Mucosa of rectum (tissue), 2 donors: ENCODE measurements around the gene SERBP1.
"Not testable (repeated sequence)": the region's sequence is repeated elsewhere in the genome, so short reads cannot be mapped to it uniquely, and the experiment has no call there.

Experiments
- H3K27ac ChIP-seq, 2 donors: one replicate each; pipeline ENCODE4 v1.7.0; 2013; ENCODE audit warnings: inconsistent platforms in 2 of 2, low read depth in 2 of 2, low read length in 2 of 2
- H3K27me3 ChIP-seq, 2 donors: one replicate each; pipeline ENCODE4 v1.7.0; 2013; ENCODE audit warnings: low read length in 2 of 2; ENCODE audit not compliant: control insufficient read depth in 2 of 2, insufficient read depth in 2 of 2
- H3K36me3 ChIP-seq, 2 donors: one replicate each; pipeline ENCODE4 v1.7.0; 2013; ENCODE audit warnings: low read length in 2 of 2; ENCODE audit not compliant: control insufficient read depth in 2 of 2, insufficient read depth in 2 of 2
- H3K4me1 ChIP-seq, 2 donors: one replicate each; pipeline ENCODE4 v1.7.0; 2013; ENCODE audit warnings: low read length in 2 of 2, mild to moderate bottlenecking in 1 of 2; ENCODE audit not compliant: control insufficient read depth in 2 of 2, insufficient read depth in 2 of 2
- H3K4me3 ChIP-seq, 2 donors: one replicate each; pipeline ENCODE4 v1.7.0; 2013; ENCODE audit warnings: low read length in 2 of 2
- H3K9ac ChIP-seq, 2 donors: one replicate each; pipeline ENCODE4 v1.7.0; 2013; ENCODE audit warnings: low read length in 2 of 2, low read depth in 1 of 2, mild to moderate bottlenecking in 1 of 2
- H3K9me3 ChIP-seq, 2 donors: one replicate each; pipeline ENCODE4 v1.7.0; 2013; ENCODE audit warnings: low read length in 2 of 2; ENCODE audit not compliant: control insufficient read depth in 2 of 2
- donor health status: healthy.
- donor health status: Normal muscosa, but diverticular disease.

SERBP1 gene

DNA sequence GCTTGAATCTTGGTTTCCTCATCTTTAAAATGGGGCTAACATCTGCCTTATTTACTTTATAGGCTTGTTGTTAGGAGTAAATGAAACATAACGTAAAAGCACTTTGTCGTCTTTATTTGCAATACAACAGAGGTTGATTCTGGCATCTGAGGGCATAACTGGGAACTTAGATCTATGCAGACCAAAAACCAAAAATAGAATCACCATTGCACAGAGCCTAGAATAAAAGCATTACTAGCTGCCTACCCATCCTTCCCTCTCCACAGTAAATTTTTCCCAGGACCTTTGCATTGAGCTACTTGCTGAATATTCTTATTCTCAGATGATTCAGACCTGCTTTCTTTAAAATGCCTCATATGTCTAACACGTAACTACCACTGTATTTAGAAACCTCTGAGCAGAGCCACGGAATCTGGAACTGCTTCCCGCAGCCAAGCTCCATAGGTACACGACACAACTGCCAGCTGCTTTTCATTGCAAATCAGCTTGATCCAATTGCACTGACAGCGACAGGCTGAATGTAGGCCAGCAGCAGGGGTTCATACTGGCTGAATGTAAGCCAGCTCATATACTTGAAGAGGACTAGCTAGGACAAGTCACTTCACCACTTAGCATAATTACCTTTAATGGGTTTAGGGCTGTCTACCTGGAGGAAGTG is 33.2 kb upstream of the SERBP1 start:
- H3K36me3 ChIP-seq = no peaks in the 10 kb centered on the region
- H3K27me3 ChIP-seq = no peaks in the 10 kb centered on the region
- H3K9ac ChIP-seq = no peak overlapping the region
- no peak overlapping the region for H3K4me3 ChIP-seq
- H3K4me1 ChIP-seq = no peaks in the 10 kb centered on the region
- H3K9me3 ChIP-seq = no peaks in the 10 kb centered on the region
- no peak overlapping the region for H3K27ac ChIP-seq

DNA sequence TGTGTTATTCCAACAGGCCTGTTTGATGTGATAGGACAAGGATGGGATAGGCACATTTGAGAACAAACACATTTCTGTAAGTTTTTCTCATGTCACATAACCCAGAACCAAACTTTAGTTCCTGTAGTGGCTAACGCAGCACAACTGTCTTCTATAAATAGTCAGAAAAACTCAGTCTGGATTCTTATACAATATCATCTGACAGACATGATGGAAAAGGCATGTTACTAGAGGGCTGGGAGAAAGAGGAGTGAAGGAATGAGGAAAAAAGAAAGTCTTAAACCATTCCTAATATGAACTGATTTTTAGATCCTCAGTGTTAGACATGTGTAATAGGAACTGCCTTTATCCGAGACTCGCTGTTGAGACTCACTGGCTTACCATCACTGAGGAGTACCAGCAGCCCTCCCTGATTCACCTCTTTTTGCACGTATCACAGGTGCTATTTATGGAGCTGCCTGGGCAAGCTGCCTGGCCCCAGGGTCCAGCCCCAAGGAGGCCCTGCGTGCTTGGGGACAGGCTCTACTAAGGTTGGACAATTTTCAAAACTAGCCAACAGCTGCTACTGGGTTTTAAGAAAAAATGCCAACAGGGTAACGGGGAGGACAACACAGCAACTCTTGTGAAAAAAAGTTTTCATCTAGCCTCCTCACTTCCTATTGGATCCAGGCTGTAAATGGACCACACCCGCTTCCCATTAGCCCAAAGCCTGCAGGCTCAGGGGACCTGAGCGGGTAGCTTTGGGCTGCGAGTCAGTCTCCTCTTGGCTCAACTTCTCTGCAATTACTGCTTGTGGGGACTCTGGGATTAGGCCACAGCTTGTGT is 30.7 kb upstream of the SERBP1 start:
- H3K4me1 ChIP-seq = no peaks in the 10 kb centered on the region
- no peak overlapping the region for H3K4me3 ChIP-seq
- H3K36me3 ChIP-seq = no peaks in the 10 kb centered on the region
- H3K27me3 ChIP-seq = no peaks in the 10 kb centered on the region
- H3K9me3 ChIP-seq = no peaks in the 10 kb centered on the region
- H3K27ac ChIP-seq = no peak overlapping the region
- no peak overlapping the region for H3K9ac ChIP-seq

DNA sequence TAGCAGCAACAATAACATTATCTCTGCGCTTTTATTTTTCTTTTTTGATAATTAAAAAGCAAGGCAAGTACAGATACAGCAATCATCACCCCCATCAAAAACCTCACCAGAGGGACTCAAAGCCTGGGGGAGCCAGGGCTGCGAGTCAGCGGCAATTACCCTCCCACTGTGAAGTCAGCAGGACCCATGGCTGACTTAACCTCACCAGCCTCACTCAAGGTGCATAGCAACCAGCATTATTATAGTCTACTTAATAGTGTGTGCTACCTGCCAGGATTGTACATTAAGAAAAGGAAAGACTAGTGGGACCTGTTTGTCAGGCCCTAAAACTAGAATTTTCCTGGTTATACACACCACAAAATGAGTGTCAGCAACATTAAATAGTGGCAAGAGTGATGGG is 28.9 kb upstream of the SERBP1 start:
- Histone ChIP-seq H3K27me3 (no peaks in the 10 kb centered on the region), H3K4me1 (no peaks in the 10 kb centered on the region), H3K36me3 (no peaks in the 10 kb centered on the region), H3K4me3 (no peak overlapping the region), H3K9me3 (no peaks in the 10 kb centered on the region), H3K27ac (no peak overlapping the region), H3K9ac (no peak overlapping the region)

DNA sequence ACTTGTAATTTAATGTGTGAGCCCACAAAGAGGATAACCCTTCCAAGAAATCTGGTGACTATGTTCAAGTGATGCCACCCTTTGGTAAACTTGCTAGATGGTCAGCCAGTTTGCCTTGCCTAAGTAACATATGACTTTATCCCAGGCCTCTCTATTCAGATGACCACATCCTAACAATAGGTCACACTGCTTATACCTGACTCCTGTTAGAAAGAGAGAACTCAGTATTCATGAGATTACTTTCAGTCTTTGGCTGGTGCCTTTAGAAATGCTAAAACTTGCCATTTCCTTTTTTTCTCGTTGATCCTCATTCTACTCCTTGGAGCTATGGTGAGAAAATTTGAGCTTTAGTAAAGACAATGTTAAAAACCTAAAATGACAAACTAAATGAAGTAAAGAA is 28.5 kb upstream of the SERBP1 start:
- Histone ChIP-seq H3K36me3 (no peaks in the 10 kb centered on the region), H3K9ac (no peak overlapping the region), H3K9me3 (no peaks in the 10 kb centered on the region), H3K27me3 (no peaks in the 10 kb centered on the region), H3K4me1 (no peaks in the 10 kb centered on the region), H3K27ac (no peak overlapping the region), H3K4me3 (no peak overlapping the region)

DNA sequence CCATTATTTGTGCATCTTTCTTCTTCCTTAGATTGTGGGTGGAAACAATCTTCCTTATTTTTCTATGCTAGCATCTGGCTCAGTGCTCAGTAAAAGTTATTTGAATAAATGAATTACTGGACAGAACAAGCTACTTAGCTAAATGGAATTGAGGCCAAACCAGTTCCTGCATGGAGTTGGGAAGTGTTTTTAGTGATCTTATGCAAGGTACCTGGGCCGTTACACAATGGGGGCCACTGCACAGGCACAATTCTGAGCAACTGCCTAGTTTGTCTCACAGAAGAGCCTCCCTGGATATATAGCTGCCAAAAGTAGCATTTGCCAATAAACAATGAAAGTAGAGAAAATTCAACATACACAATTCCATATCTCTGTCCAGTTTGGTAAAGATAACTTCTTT is 27.0 kb upstream of the SERBP1 start:
- no peaks in the 10 kb centered on the region for H3K9me3 ChIP-seq

DNA sequence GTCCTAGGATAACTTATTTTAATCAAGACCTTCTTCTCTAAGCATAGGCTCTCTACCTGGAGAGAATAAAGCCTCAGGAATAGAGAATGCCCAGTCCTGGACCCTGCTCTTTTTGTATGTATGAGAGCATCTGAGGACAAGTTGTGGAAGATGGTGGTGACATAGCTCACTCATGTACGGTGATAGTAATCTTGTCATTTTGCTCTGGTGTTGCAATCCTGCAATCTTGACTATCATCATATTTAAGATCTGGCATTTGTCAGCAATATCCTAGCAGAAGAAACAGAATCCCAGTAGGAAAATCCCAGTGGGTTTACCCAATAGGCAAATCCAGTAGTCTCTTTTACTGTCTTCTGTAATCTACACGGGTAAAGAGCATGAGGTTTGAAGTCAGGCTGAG is 21.6 kb upstream of the SERBP1 start:
- Histone ChIP-seq H3K27ac (no peak overlapping the region), H3K36me3 (no peaks in the 10 kb centered on the region), H3K4me1 (no peaks in the 10 kb centered on the region), H3K9me3 (no peaks in the 10 kb centered on the region), H3K4me3 (no peak overlapping the region), H3K9ac (no peak overlapping the region), H3K27me3 (no peaks in the 10 kb centered on the region)

More for the DNA sequence above, 27.0 kb upstream of the SERBP1 start:
- Histone ChIP-seq H3K4me3 (no peak overlapping the region), H3K9ac (no peak overlapping the region), H3K36me3 (no peaks in the 10 kb centered on the region), H3K27ac (no peak overlapping the region), H3K27me3 (no peaks in the 10 kb centered on the region), H3K4me1 (no peaks in the 10 kb centered on the region)

DNA sequence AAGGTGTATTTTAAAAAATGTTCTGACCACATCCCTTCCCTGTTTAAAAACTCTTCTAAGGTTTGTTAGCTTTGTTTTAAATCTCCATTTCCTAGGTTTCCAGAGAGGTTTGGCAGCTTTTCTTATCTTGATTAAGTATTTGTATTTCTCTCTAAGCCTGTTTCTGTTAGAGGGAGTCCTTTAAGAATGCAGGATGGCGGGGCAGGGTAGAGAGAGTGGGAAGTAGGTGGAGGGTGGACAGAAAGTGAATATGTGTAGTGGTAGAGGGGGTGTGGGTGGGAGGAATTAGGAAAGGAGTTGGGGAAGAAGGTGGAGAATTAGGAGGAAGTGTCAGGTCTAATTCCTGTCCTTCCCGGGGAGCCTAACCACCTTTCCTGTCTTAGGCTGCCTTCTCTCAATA is 21.2 kb upstream of the SERBP1 start:
- no peaks in the 10 kb centered on the region for H3K9me3 ChIP-seq
- H3K27me3 ChIP-seq = no peaks in the 10 kb centered on the region
- H3K9ac ChIP-seq = no peak overlapping the region
- H3K36me3 ChIP-seq = no peaks in the 10 kb centered on the region
- H3K27ac ChIP-seq = no peak overlapping the region
- no peaks in the 10 kb centered on the region for H3K4me1 ChIP-seq
- H3K4me3 ChIP-seq = no peak overlapping the region

DNA sequence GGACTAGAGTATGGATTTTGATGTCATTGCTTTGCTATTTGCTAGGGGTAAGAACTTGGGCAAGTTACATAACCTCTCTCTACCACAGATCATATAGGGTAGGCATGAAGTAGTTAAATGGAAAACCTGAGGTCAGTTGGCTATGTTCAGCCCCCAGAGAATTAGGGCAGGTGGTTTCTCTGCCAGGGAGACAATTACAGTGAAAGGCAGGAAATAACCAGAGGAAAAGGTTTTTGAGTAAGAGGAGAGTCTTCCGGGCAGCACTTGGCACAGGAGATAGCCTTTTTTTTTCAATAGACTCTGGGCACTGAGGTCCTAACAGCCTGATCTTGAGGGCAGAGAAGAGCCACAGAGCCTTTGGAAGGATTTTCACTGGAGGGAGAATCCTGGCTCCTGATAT is 16.7 kb upstream of the SERBP1 start:
- H3K4me3 ChIP-seq = no peak overlapping the region
- no peaks in the 10 kb centered on the region for H3K4me1 ChIP-seq
- no peaks in the 10 kb centered on the region for H3K27me3 ChIP-seq
- no peaks in the 10 kb centered on the region for H3K36me3 ChIP-seq
- H3K27ac ChIP-seq = no peak overlapping the region
- no peaks in the 10 kb centered on the region for H3K9me3 ChIP-seq
- H3K9ac ChIP-seq = no peak overlapping the region

DNA sequence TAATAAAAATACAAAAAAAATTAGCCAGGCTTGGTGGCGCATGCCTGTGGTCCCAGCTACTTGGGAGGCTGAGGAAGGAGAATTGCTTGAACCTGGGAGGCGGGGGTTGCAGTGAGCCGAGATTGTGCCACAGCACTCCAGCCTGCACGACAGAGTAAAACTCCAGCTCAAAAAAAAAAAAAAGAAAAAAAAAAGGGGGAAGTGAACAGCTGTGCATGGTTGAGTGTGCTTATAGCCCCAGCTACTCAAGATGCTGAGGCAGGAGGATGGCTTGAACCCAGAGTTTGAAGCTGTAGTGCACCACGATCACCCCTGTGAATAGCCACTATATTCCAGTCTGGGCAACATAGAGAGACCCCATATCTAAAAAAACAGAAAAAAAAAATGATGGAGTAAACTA is 15.8 kb upstream of the SERBP1 start:
- not testable (repeated sequence) for H3K27ac ChIP-seq, H3K9me3 ChIP-seq, H3K4me3 ChIP-seq, H3K36me3 ChIP-seq, H3K4me1 ChIP-seq, H3K9ac ChIP-seq, H3K27me3 ChIP-seq

DNA sequence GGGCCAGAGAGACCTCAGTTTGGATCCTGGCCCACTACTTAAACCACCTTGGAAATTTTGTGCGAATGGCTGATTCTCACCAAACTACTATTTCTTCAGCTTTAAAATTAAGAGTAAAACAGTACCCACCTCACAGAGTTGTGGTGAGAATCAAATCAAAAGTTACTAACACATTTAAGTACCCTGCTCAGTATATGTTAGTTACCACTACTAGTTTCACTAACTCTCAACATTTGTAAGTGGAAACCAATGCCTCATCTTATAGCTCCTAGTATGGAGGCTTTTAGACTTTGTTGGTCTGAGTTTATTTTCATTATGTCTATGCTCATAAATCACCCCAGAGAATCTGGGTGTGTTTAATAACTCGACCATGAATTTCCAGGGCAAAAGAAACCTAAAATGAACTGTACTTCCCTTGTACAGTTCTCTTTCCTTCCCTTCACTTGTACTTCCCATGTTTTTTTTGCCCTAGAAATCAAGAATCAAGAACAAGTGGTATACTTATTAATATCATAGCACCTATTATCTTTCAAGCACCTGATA is 11.6 kb upstream of the SERBP1 start:
- no peak overlapping the region for H3K27ac ChIP-seq
- no peaks in the 10 kb centered on the region for H3K27me3 ChIP-seq
- H3K9ac ChIP-seq = no peak overlapping the region
- H3K36me3 ChIP-seq = no peaks in the 10 kb centered on the region
- no peaks in the 10 kb centered on the region for H3K4me1 ChIP-seq
- no peaks in the 10 kb centered on the region for H3K9me3 ChIP-seq
- H3K4me3 ChIP-seq = no peak overlapping the region
